SK-N-MC (cell line): Measurements from ENCODE around the gene SRCIN1.

ENCODE experiments used
- EZH2 ChIP-seq: fragments of 200-600 bp; sonication (generic); IDR thresholded peaks from one replicate; pipeline ENCODE4 v1.6.1; 2017; ENCODE audit warnings: antibody characterized with exemption
- POLR2AphosphoS5 ChIP-seq: IDR thresholded peaks from 2 replicates; pipeline ENCODE4 v1.6.1; 2012; ENCODE audit warnings: mild to moderate bottlenecking, low read depth, low read length, borderline replicate concordance

DNA sequence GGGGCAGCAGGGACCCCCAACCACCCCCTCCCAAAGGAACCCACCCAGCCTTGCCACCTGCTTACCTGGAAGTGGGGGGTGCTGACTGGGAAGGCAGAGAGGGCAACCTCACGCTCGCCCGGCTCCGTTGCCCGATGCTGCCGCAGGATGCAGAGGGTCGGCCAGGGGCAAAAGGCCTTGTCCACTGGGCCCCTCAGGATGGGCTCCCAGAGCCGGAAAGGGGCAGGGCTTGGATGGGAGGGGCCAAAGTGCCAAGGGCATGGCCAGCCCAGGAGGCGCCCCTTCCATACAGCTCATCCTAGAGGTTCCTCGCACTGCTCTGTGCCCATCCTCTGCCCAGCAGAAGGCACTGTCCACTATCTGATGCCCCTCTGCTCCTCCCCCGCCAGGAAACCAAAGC lies 59.4 kb downstream of the SRCIN1 start:
- TF ChIP-seq POLR2AphosphoS5 (no peak), EZH2 (no peak)
